H9 (cell line): ENCODE data around the gene ARSJ. TPM values are rescaled to one million over a fixed set of nuclear protein-coding genes. Genes with fewer than 3 reads are reported as not detected.

Source experiments
- DNase-seq: peaks from one replicate; pipeline ENCODE4 v3.0.0-alpha.2; 2017
- H2AFZ ChIP-seq: one replicate; pipeline ENCODE4 v1.6.1; 2013; ENCODE audit warnings: mild to moderate bottlenecking, low read length, control low read depth, moderate library complexity
- H2AK5ac ChIP-seq: 2 replicates; pipeline ENCODE4 v1.6.1; 2013; ENCODE audit warnings: low read length, control low read depth, mixed read lengths; ENCODE audit not compliant: insufficient read length
- H2BK120ac ChIP-seq: one replicate; pipeline ENCODE4 v1.6.1; 2013; ENCODE audit warnings: low read depth, mild to moderate bottlenecking, low read length, control low read depth, inconsistent platforms; ENCODE audit not compliant: poor library complexity, severe bottlenecking
- H2BK12ac ChIP-seq: 2 replicates; pipeline ENCODE4 v1.6.1; 2013; ENCODE audit warnings: low read length, control low read depth, mixed read lengths, low read depth; ENCODE audit not compliant: insufficient read length
- H2BK15ac ChIP-seq: 2 replicates; pipeline ENCODE4 v1.6.1; 2013; ENCODE audit warnings: low read depth, low read length, control low read depth
- H2BK20ac ChIP-seq: one replicate; pipeline ENCODE4 v1.6.1; 2013; ENCODE audit warnings: low read depth, mild to moderate bottlenecking, low read length, control low read depth, inconsistent platforms; ENCODE audit not compliant: poor library complexity, severe bottlenecking
- H2BK5ac ChIP-seq: 2 replicates; pipeline ENCODE4 v1.6.1; 2013; ENCODE audit warnings: low read length, control low read depth, mixed read lengths; ENCODE audit not compliant: insufficient read length
- H3K14ac ChIP-seq: 2 replicates; pipeline ENCODE4 v1.6.1; 2013; ENCODE audit warnings: low read length, control low read depth; ENCODE audit not compliant: insufficient read depth
- H3K18ac ChIP-seq: 2 replicates; pipeline ENCODE4 v1.6.1; 2013; ENCODE audit warnings: low read depth, mild to moderate bottlenecking, mixed read lengths, low read length, control low read depth; ENCODE audit not compliant: insufficient read length
- H3K23ac ChIP-seq: 2 replicates; pipeline ENCODE4 v1.6.1; 2013; ENCODE audit warnings: low read length, control low read depth, mixed read lengths, low read depth; ENCODE audit not compliant: insufficient read length
- H3K23me2 ChIP-seq: 2 replicates; pipeline ENCODE4 v1.6.1; 2013; ENCODE audit warnings: low read depth, mild to moderate bottlenecking, mixed read lengths, low read length, control low read depth; ENCODE audit not compliant: insufficient read length, poor library complexity, severe bottlenecking
- H3K27ac ChIP-seq: 2 replicates; pipeline ENCODE4 v1.5.1; 2013; ENCODE audit warnings: low read length, control low read depth, mixed read lengths, low read depth; ENCODE audit not compliant: insufficient read length
- H3K27me3 ChIP-seq: 2 replicates; pipeline ENCODE4 v1.6.1; 2013; ENCODE audit warnings: low read length, control low read depth, inconsistent platforms; ENCODE audit not compliant: insufficient read depth
- H3K4ac ChIP-seq: 2 replicates; pipeline ENCODE4 v1.6.1; 2013; ENCODE audit warnings: low read depth, mild to moderate bottlenecking, control low read depth, inconsistent platforms, low read length, moderate library complexity
- H3K4me1 ChIP-seq: 2 replicates; pipeline ENCODE4 v1.6.1; 2013; ENCODE audit warnings: low read length, control low read depth, inconsistent platforms; ENCODE audit not compliant: insufficient read depth
- H3K4me2 ChIP-seq: 2 replicates; pipeline ENCODE4 v1.6.1; 2013; ENCODE audit warnings: low read length, control low read depth, mixed read lengths; ENCODE audit not compliant: insufficient read length, insufficient read depth
- H3K56ac ChIP-seq: 2 replicates; pipeline ENCODE4 v1.6.1; 2013; ENCODE audit warnings: low read depth, mild to moderate bottlenecking, mixed read lengths, low read length, control low read depth; ENCODE audit not compliant: insufficient read length
- H3K79me1 ChIP-seq: 2 replicates; pipeline ENCODE4 v1.6.1; 2013; ENCODE audit warnings: low read depth, mild to moderate bottlenecking, moderate library complexity, low read length, control low read depth, inconsistent platforms; ENCODE audit not compliant: insufficient read depth, poor library complexity, severe bottlenecking
- H3K79me2 ChIP-seq: 2 replicates; pipeline ENCODE4 v1.6.1; 2013; ENCODE audit warnings: low read length, control low read depth, inconsistent platforms; ENCODE audit not compliant: insufficient read depth
- H3K9ac ChIP-seq: 2 replicates; pipeline ENCODE4 v1.6.1; 2013; ENCODE audit warnings: low read length, control low read depth, mixed read lengths; ENCODE audit not compliant: insufficient read length; ENCODE audit errors: extremely low read depth
- H3K9me3 ChIP-seq: one replicate; pipeline ENCODE4 v1.6.1; 2013; ENCODE audit warnings: low read depth, low read length, inconsistent platforms; ENCODE audit not compliant: control insufficient read depth
- H3T11ph ChIP-seq: one replicate; pipeline ENCODE4 v1.6.1; 2013; ENCODE audit warnings: mild to moderate bottlenecking, low read length, control low read depth, inconsistent platforms
- H4K20me1 ChIP-seq: one replicate; pipeline ENCODE4 v1.6.1; 2013; ENCODE audit not compliant: control insufficient read depth, insufficient read length, insufficient read depth
- H4K5ac ChIP-seq: 2 replicates; pipeline ENCODE4 v1.6.1; 2013; ENCODE audit warnings: low read depth, mild to moderate bottlenecking, mixed read lengths, low read length, control low read depth; ENCODE audit not compliant: insufficient read length
- H4K8ac ChIP-seq: replicated peaks from 2 replicates; pipeline ENCODE4 v1.6.1; 2013; ENCODE audit warnings: low read length, control low read depth, mixed read lengths, low read depth; ENCODE audit not compliant: insufficient read length
- H4K91ac ChIP-seq: 2 replicates; pipeline ENCODE4 v1.6.1; 2013; ENCODE audit warnings: low read depth, mild to moderate bottlenecking, moderate library complexity, mixed read lengths, low read length, control low read depth; ENCODE audit not compliant: insufficient read length
- H3K27ac Mint-ChIP-seq, 3 experiments: 2 replicates in 2 of 3; 3 replicates in 1 of 3; pipeline ENCODE4 v1.8.0; 2020 to 2021; ENCODE audit warnings: mixed read lengths in 3 of 3, mild to moderate bottlenecking in 1 of 3, moderate library complexity in 1 of 3
- H3K27me3 Mint-ChIP-seq: 2 replicates; pipeline ENCODE4 v1.8.0; 2021; ENCODE audit warnings: low read depth, mild to moderate bottlenecking, moderate library complexity, mixed read lengths
- H3K36me3 Mint-ChIP-seq, 3 experiments: 2 replicates in 2 of 3; 3 replicates in 1 of 3; pipeline ENCODE4 v1.8.0; 2020 to 2021; ENCODE audit warnings: low read depth in 3 of 3, mixed read lengths in 3 of 3; ENCODE audit not compliant: insufficient read depth in 1 of 3
- H3K4me1 Mint-ChIP-seq, 2 experiments: 2 replicates each; pipeline ENCODE4 v1.8.0; 2020; ENCODE audit warnings: mixed read lengths in 2 of 2
- H3K4me3 Mint-ChIP-seq, 2 experiments: 2 replicates in 1 of 2; 3 replicates in 1 of 2; pipeline ENCODE4 v1.8.0; 2020 to 2021; ENCODE audit warnings: mild to moderate bottlenecking in 2 of 2, mixed read lengths in 2 of 2, moderate library complexity in 1 of 2
- H3K9me3 Mint-ChIP-seq, 2 experiments: 2 replicates in 1 of 2; 3 replicates in 1 of 2; pipeline ENCODE4 v1.8.0; 2020; ENCODE audit warnings: mild to moderate bottlenecking in 2 of 2, mixed read lengths in 2 of 2, moderate library complexity in 1 of 2
- total RNA-seq: library from RNA; stranded (reverse); gene quantifications from 2 replicates; pipeline ENCODE4 v1.2.1, GENCODE V29; 2021
- TF ChIP-seq, protein P1 (sequence below): fragments of 200-600 bp; sonication (generic); conservative IDR thresholded peaks from 3 replicates; pipeline ENCODE4 v1.8.0; 2021; ENCODE audit warnings: antibody characterized with exemption, mild to moderate bottlenecking

Gene ARSJ
- total RNA-seq, 1 experiment from 2014 or later, result 1.1 TPM

DNA sequence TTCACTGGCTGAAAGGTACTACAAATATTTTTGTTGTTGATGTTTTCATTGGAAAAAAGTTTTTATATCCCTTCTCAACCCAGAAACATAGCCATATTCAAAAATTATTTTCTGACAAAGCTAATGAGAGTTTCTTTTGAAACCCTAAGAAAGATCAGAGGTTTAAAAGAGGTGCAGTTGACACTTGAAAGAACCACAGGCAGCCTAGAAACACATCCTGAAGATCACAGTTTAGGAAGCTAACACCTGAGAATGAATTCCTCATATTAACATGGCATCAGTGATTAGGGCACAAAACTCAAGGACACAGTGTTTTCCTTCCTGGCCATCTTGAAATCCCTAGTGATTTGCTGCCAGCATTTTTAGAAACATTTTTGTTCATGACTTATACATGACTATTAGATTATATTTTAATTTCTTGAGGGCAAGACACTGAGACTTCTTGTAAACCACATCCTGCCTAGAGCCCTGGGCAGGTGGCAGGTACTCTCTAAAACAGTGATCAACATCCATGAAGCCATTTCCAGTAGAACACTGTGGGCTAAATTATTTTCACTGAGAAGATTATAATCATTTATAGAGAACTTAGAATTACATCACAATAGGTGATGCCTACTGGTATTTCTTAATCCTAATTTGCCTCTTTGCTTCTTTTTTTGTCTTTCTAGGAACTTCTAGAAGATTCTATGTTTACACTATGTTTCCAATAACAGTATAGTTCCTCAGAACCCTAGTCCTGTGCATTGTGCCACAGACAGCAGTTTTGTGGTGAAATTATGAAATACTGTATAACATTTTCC lies 80.0 kb downstream of the ARSJ start:
- DNase-seq, result no peak
- no peak overlapping the region for H2AK5ac ChIP-seq
- no peaks in the 10 kb centered on the region for H3K36me3 Mint-ChIP-seq
- H2BK120ac ChIP-seq, result no peak overlapping the region
- no peaks in the 10 kb centered on the region for H4K20me1 ChIP-seq
- H3K14ac ChIP-seq, result no peak overlapping the region
- H2BK5ac ChIP-seq, result no peak overlapping the region
- H3K4me1 Mint-ChIP-seq, result no peaks in the 10 kb centered on the region; a peak in 1 of 4 replicates
- no peak overlapping the region for H4K91ac ChIP-seq
- H4K5ac ChIP-seq, result no peak overlapping the region
- 0 out of 7 replicates have a peak overlapping the region, but pooled peaks of 1 of the 3 experiments have one; percentile 34 for H3K27ac Mint-ChIP-seq
- H3K79me2 ChIP-seq, result no peaks in the 10 kb centered on the region
- H3K4me3 Mint-ChIP-seq, result no peak overlapping the region
- H3K23ac ChIP-seq, result no peak overlapping the region
- H3K4ac ChIP-seq, result no peak overlapping the region
- no peaks in the 10 kb centered on the region for H3K9me3 Mint-ChIP-seq
- H3K27me3 Mint-ChIP-seq, result no peaks in the 10 kb centered on the region
- H3K23me2 ChIP-seq, result no peaks in the 10 kb centered on the region
- no peaks in the 10 kb centered on the region for H3K79me1 ChIP-seq
- no peak overlapping the region for H2BK20ac ChIP-seq
- no peak overlapping the region for H2BK15ac ChIP-seq
- TF ChIP-seq, protein P1, sequence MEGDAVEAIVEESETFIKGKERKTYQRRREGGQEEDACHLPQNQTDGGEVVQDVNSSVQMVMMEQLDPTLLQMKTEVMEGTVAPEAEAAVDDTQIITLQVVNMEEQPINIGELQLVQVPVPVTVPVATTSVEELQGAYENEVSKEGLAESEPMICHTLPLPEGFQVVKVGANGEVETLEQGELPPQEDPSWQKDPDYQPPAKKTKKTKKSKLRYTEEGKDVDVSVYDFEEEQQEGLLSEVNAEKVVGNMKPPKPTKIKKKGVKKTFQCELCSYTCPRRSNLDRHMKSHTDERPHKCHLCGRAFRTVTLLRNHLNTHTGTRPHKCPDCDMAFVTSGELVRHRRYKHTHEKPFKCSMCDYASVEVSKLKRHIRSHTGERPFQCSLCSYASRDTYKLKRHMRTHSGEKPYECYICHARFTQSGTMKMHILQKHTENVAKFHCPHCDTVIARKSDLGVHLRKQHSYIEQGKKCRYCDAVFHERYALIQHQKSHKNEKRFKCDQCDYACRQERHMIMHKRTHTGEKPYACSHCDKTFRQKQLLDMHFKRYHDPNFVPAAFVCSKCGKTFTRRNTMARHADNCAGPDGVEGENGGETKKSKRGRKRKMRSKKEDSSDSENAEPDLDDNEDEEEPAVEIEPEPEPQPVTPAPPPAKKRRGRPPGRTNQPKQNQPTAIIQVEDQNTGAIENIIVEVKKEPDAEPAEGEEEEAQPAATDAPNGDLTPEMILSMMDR, result no peak
- no peak overlapping the region for H3K4me2 ChIP-seq
- no peak overlapping the region for H3K18ac ChIP-seq
- H2AFZ ChIP-seq, result no peak overlapping the region
- no peaks in the 10 kb centered on the region for H3K4me1 ChIP-seq
- no peak overlapping the region for H4K8ac ChIP-seq
- H3K9ac ChIP-seq, result no peak overlapping the region
- no peaks in the 10 kb centered on the region for H3K27me3 ChIP-seq
- H3K9me3 ChIP-seq, result no peaks in the 10 kb centered on the region
- H3T11ph ChIP-seq, result no peak overlapping the region
- no peak overlapping the region for H2BK12ac ChIP-seq
- no peak overlapping the region for H3K56ac ChIP-seq
- no peak overlapping the region for H3K27ac ChIP-seq
